HepG2 (cell line): ENCODE measurements around the gene MARS1. TPM values are rescaled to one million over a fixed set of nuclear protein-coding genes. Genes with fewer than 3 reads are reported as not detected.

Experiments
- ARNTL ChIP-seq: sonication (generic); formaldehyde crosslinking; IDR thresholded peaks from 2 replicates; pipeline ENCODE4 v1.4.0; 2020; ENCODE audit warnings: mild to moderate bottlenecking, missing genetic modification reagents
- ATF2 ChIP-seq: sonication (generic); formaldehyde crosslinking; IDR thresholded peaks from 2 replicates; pipeline ENCODE4 v1.4.0; 2020; ENCODE audit warnings: missing genetic modification reagents
- ATF6 ChIP-seq: sonication (generic); formaldehyde crosslinking; conservative IDR thresholded peaks from 2 replicates; pipeline ENCODE4 v1.4.0; 2020; ENCODE audit warnings: missing genetic modification reagents
- CCDC6 ChIP-seq: sonication (generic); formaldehyde crosslinking; IDR thresholded peaks from 2 replicates; pipeline ENCODE4 v1.8.1; 2022; ENCODE audit warnings: mild to moderate bottlenecking, missing genetic modification reagents, moderate library complexity
- GATAD1 ChIP-seq: IDR thresholded peaks from 2 replicates; pipeline ENCODE4 v1.6.1; 2016; ENCODE audit warnings: missing genetic modification reagents, missing compliant biosample characterization
- MAZ ChIP-seq, 2 experiments: sonication (generic) in 1 of 2; formaldehyde crosslinking in 1 of 2; IDR thresholded peaks; 2 replicates each; pipeline versions ENCODE4 v1.5.0 to v1.6.1; 2012 to 2020; ENCODE audit warnings: low read depth in 2 of 2, mild to moderate bottlenecking in 2 of 2, borderline replicate concordance in 1 of 2, improper control_type of control experiment in 1 of 2, low read length in 1 of 2, missing genetic modification reagents in 1 of 2, moderate library complexity in 1 of 2
- NR2F1 ChIP-seq, 2 experiments: fragments of 450-650 bp in 1 of 2; formaldehyde crosslinking in 1 of 2; IDR thresholded peaks; 2 replicates each; pipeline versions ENCODE4 v1.5.0 to v1.6.1; 2016 to 2020; ENCODE audit warnings: mild to moderate bottlenecking in 1 of 2, missing compliant biosample characterization in 1 of 2, missing genetic modification reagents in 1 of 2, moderate library complexity in 1 of 2
- PATZ1 ChIP-seq: sonication (generic); formaldehyde crosslinking; IDR thresholded peaks from 2 replicates; pipeline ENCODE4 v1.4.0; 2020; ENCODE audit warnings: missing genetic modification reagents
- PBX3 ChIP-seq: sonication (generic); formaldehyde crosslinking; IDR thresholded peaks from 2 replicates; pipeline ENCODE4 v1.8.1; 2023; ENCODE audit warnings: missing genetic modification reagents, inconsistent platforms, borderline replicate concordance
- RELA ChIP-seq: sonication (generic); formaldehyde crosslinking; IDR thresholded peaks from 2 replicates; pipeline ENCODE4 v1.4.0; 2020; ENCODE audit warnings: missing genetic modification reagents
- ZBTB44 ChIP-seq: sonication (generic); formaldehyde crosslinking; IDR thresholded peaks from 2 replicates; pipeline ENCODE4 v1.4.0; 2020; ENCODE audit warnings: missing genetic modification reagents
- ZNF224 ChIP-seq: sonication (generic); formaldehyde crosslinking; IDR thresholded peaks from 2 replicates; pipeline ENCODE4 v1.5.0; 2020; ENCODE audit warnings: mild to moderate bottlenecking, missing genetic modification reagents
- ZNF484 ChIP-seq: sonication (generic); formaldehyde crosslinking; IDR thresholded peaks from 2 replicates; pipeline ENCODE4 v1.5.1; 2020; ENCODE audit warnings: mild to moderate bottlenecking, low read depth, missing genetic modification reagents, borderline replicate concordance
- ZNF547 ChIP-seq: sonication (generic); formaldehyde crosslinking; IDR thresholded peaks from 2 replicates; pipeline ENCODE4 v1.5.1; 2020; ENCODE audit warnings: mild to moderate bottlenecking, missing genetic modification reagents
- ZNF703 ChIP-seq: sonication (generic); formaldehyde crosslinking; IDR thresholded peaks from 2 replicates; pipeline ENCODE4 v1.5.1; 2020; ENCODE audit warnings: missing genetic modification reagents, mild to moderate bottlenecking, moderate library complexity, borderline replicate concordance
- ZUFSP ChIP-seq: sonication (generic); formaldehyde crosslinking; IDR thresholded peaks from 2 replicates; pipeline ENCODE4 v1.9.0; 2021; ENCODE audit warnings: missing genetic modification reagents, mild to moderate bottlenecking, borderline replicate concordance
- polyA plus RNA-seq, 8 experiments: library from polyadenylated mRNA; depleted of rRNA in 3 of 8; stranded (reverse) in 7 of 8; unstranded in 1 of 8; fragments of >200 nt; fragmentation: Illumina TruSeq in 4 of 8; extraction: Trizol in 4 of 8; gene quantifications; 2 replicates each; pipeline versions ENCODE4 v1.2.1 to v1.2.3, GENCODE V29; 2011 to 2016; ENCODE audit warnings: low read depth in 4 of 8, missing spikeins in 1 of 8, mixed read lengths in 1 of 8; ENCODE audit not compliant: insufficient read depth in 1 of 8
- total RNA-seq, 5 experiments: library from RNA; depleted of rRNA; stranded (reverse); fragments of >200 nt; fragmentation: Illumina TruSeq; extraction: Trizol; gene quantifications; 2 replicates each; pipeline ENCODE4 v1.2.3, GENCODE V29; 2016; ENCODE audit warnings: low read depth in 1 of 5

The MARS1 gene
- total and polyA plus RNA-seq, 2 of the 13 experiments (the other 11 are each of a cell fraction or from before 2014, with no cell fraction given): 115 to 181 TPM

- TF ChIP-seq GATAD1 (CRISPR knock-in tag) (peak; percentile 13; the same call in 1 of the 2 replicates), ZNF484 (CRISPR knock-in tag) (no peak), ZNF547 (no peak), NR2F1 (CRISPR knock-in tag; IDR thresholded peaks at IDR 0.05) (no peak), ZUFSP (no peak), PATZ1 (CRISPR knock-in tag) (0 out of 2 replicates have a peak, but pooled peaks have one; percentile 14), ARNTL (CRISPR knock-in tag) (no peak), RELA (no peak), ATF6 (CRISPR knock-in tag) (0 out of 2 replicates have a peak, but pooled peaks have one; percentile 6), ZNF703 (CRISPR knock-in tag) (no peak), MAZ (IDR thresholded peaks at IDR 0.05; ENCODE audit: borderline replicate concordance, low read depth, low read length) (peak; percentile 35; the same call in 1 of the 2 replicates), MAZ (CRISPR knock-in tag; IDR thresholded peaks at IDR 0.05; ENCODE audit: low read depth) (no peak), ZBTB44 (no peak), PBX3 (CRISPR knock-in tag) (no peak), CCDC6 (0 out of 2 replicates have a peak, but pooled peaks have one; percentile 34), ZNF224 (CRISPR knock-in tag) (no peak), ATF2 (CRISPR knock-in tag) (0 out of 2 replicates have a peak, but pooled peaks have one; percentile 32)
Measured at GRCh38 chr12:57522887-57523705, 35.2 kb downstream of the MARS1 start (continued).
